ENCODE data around the gene SPATC1L. TPM values are rescaled to one million over a fixed set of nuclear protein-coding genes. Genes with fewer than 3 reads are reported as not detected.

The SPATC1L gene
- total and polyA plus RNA-seq, 2 donors (not counting 1 experiment from before 2014, with no cell fraction given): 11.4 to 15.4 TPM

DNA sequence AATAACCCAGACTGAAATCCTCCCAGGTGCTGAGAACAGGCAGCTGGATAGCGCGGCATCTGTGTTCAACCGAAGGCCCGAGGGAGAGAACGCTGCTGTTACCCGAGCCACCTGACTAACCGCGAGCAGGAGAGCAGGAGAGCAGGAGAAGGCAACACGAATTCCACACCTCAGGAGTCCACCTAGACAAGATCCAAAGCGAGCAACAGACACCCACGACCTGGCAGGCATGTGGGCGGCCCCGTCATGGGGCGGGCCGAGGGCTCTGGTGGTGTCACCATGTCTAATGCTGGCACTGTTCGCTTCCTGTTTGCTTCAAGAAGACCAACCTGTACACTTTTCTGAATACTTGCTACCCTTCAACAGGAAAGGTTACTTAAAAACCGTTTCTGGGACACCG, 20.9 kb upstream of the SPATC1L start:
- H3K4me3 Mint-ChIP-seq: no peak overlapping the region
- H3K9me3 Mint-ChIP-seq (ENCODE audit: insufficient read depth): no peaks in the 10 kb centered on the region
- H3K79me2 ChIP-seq (ENCODE audit: control insufficient read depth, insufficient read depth, low read length): no peaks in the 10 kb centered on the region
- peaks cover 1 to 3% of the 10 kb centered on the region in 2 experiments for H3K36me3 ChIP-seq (replicated peaks in 1 of 2; ENCODE audit: control extremely low read depth in 1 of 2, control insufficient read depth in 1 of 2, extremely low read depth in 1 of 2, insufficient read depth in 2 of 2, low read length in 1 of 2)
- H3K27ac ChIP-seq (ENCODE audit: low read length in 2 of 2): no peak overlapping the region
- H4K20me1 ChIP-seq (ENCODE audit: control insufficient read depth, insufficient read depth, low read length, poor library complexity, severe bottlenecking): no peaks in the 10 kb centered on the region
- no peak overlapping the region for H3K9ac ChIP-seq (ENCODE audit: low read length)
- no peak overlapping the region for H3K4me3 ChIP-seq (ENCODE audit: control extremely low read depth in 1 of 5, extremely low read depth in 1 of 5, insufficient read depth in 1 of 5, low read depth in 2 of 5, low read length in 4 of 5)
- no peaks in the 10 kb centered on the region for H3K27me3 ChIP-seq (replicated peaks in 1 of 4; ENCODE audit: control extremely low read depth in 1 of 4, control insufficient read depth in 3 of 4, insufficient read depth in 4 of 4, low read length in 3 of 4)
- DNase-seq: no peak
- ATAC-seq (ENCODE audit: low read depth): no peak
- no peak overlapping the region for H2AFZ ChIP-seq (ENCODE audit: insufficient read depth, low read depth, low read length, poor library complexity, severe bottlenecking)
- TF ChIP-seq EZH2 (IDR thresholded peaks at IDR 0.05; ENCODE audit: borderline replicate concordance, insufficient read depth, low read depth, low read length, poor library complexity, severe bottlenecking): no peak
- TF ChIP-seq, protein P1, sequence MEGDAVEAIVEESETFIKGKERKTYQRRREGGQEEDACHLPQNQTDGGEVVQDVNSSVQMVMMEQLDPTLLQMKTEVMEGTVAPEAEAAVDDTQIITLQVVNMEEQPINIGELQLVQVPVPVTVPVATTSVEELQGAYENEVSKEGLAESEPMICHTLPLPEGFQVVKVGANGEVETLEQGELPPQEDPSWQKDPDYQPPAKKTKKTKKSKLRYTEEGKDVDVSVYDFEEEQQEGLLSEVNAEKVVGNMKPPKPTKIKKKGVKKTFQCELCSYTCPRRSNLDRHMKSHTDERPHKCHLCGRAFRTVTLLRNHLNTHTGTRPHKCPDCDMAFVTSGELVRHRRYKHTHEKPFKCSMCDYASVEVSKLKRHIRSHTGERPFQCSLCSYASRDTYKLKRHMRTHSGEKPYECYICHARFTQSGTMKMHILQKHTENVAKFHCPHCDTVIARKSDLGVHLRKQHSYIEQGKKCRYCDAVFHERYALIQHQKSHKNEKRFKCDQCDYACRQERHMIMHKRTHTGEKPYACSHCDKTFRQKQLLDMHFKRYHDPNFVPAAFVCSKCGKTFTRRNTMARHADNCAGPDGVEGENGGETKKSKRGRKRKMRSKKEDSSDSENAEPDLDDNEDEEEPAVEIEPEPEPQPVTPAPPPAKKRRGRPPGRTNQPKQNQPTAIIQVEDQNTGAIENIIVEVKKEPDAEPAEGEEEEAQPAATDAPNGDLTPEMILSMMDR (IDR thresholded peaks at IDR 0.05): no peak
- intact Hi-C loops (cut with micrococcal nuclease): no loop called here
- H3K27me3 Mint-ChIP-seq: no peaks in the 10 kb centered on the region
- H3K4me1 Mint-ChIP-seq: no peaks in the 10 kb centered on the region
- no peaks in the 10 kb centered on the region for H3K9me3 ChIP-seq (ENCODE audit: control extremely low read depth in 1 of 3, control insufficient read depth in 2 of 3, insufficient read depth in 1 of 3, low read length in 2 of 3)
- no peak overlapping the region for H3K4me2 ChIP-seq (replicated peaks; ENCODE audit: low read depth, low read length, poor library complexity, severe bottlenecking)
- CTCF ChIA-PET: no interaction called here
- H3K27ac Mint-ChIP-seq: no peak overlapping the region
- POLR2A ChIA-PET: no interaction called here
- no peaks in the 10 kb centered on the region for H3K4me1 ChIP-seq (ENCODE audit: control insufficient read depth in 2 of 2, insufficient read depth in 2 of 2, low read length in 2 of 2)
- WGBS (ENCODE audit: insufficient coverage): 93% methylated on average over 16 of the region's 18 CpGs

DNA sequence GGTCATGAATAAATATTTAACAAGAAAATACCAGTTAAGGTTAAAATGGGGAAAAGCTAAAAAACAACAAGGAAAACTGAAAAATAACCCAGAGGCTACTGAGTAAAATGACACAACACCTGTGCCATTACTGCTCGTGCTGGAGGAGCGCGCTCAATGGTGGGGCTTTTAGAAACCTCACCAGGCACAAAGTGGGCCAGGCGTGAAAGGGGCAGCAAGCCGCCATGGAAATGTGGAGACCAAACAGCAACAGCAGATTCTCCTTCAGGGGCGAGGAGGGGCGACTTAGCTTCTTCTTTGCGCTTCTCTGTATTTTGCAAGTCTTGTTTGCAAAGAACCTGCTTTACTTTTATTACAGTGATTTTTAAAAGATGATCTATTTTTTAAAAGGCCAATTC, 18.9 kb upstream of the SPATC1L start:
- no peaks in the 10 kb centered on the region for H3K27me3 ChIP-seq (replicated peaks in 1 of 4; ENCODE audit: control extremely low read depth in 1 of 4, control insufficient read depth in 3 of 4, insufficient read depth in 4 of 4, low read length in 3 of 4)
- H3K4me3 ChIP-seq (ENCODE audit: control extremely low read depth in 1 of 5, extremely low read depth in 1 of 5, insufficient read depth in 1 of 5, low read depth in 2 of 5, low read length in 4 of 5): no peak overlapping the region
- H2AFZ ChIP-seq (ENCODE audit: insufficient read depth, low read depth, low read length, poor library complexity, severe bottlenecking): no peak overlapping the region
- no peaks in the 10 kb centered on the region for H3K9me3 ChIP-seq (ENCODE audit: control extremely low read depth in 1 of 3, control insufficient read depth in 2 of 3, insufficient read depth in 1 of 3, low read length in 2 of 3)
- H3K4me1 Mint-ChIP-seq: no peaks in the 10 kb centered on the region
- no peaks in the 10 kb centered on the region for H4K20me1 ChIP-seq (ENCODE audit: control insufficient read depth, insufficient read depth, low read length, poor library complexity, severe bottlenecking)
- H3K9me3 Mint-ChIP-seq (ENCODE audit: insufficient read depth): no peaks in the 10 kb centered on the region
- CTCF ChIA-PET: no interaction called here
- ATAC-seq (ENCODE audit: low read depth): no peak
- no peaks in the 10 kb centered on the region for H3K79me2 ChIP-seq (ENCODE audit: control insufficient read depth, insufficient read depth, low read length)
- no peak overlapping the region for H3K9ac ChIP-seq (ENCODE audit: low read length)
- H3K27me3 Mint-ChIP-seq: no peaks in the 10 kb centered on the region
- H3K27ac ChIP-seq (ENCODE audit: low read length in 2 of 2): no peak overlapping the region
- no peaks in the 10 kb centered on the region for H3K4me1 ChIP-seq (ENCODE audit: control insufficient read depth in 2 of 2, insufficient read depth in 2 of 2, low read length in 2 of 2)
- POLR2A ChIA-PET: no interaction called here
- H3K4me2 ChIP-seq (replicated peaks; ENCODE audit: low read depth, low read length, poor library complexity, severe bottlenecking): no peak overlapping the region
- DNase-seq: no peak
- intact Hi-C loops (cut with micrococcal nuclease): no loop called here
- H3K27ac Mint-ChIP-seq: no peak overlapping the region
- H3K36me3 ChIP-seq (replicated peaks in 1 of 2; ENCODE audit: control extremely low read depth in 1 of 2, control insufficient read depth in 1 of 2, extremely low read depth in 1 of 2, insufficient read depth in 2 of 2, low read length in 1 of 2): peaks cover 1 to 9% of the 10 kb centered on the region in 2 experiments
- TF ChIP-seq EZH2 (IDR thresholded peaks at IDR 0.05; ENCODE audit: borderline replicate concordance, insufficient read depth, low read depth, low read length, poor library complexity, severe bottlenecking): no peak
- TF ChIP-seq, protein P1 (IDR thresholded peaks at IDR 0.05): no peak
- no peak overlapping the region for H3K4me3 Mint-ChIP-seq
- 93% methylated on average over 6 of the region's 8 CpGs for WGBS (ENCODE audit: insufficient coverage)

Data from B cell (primary cell).